HepG2 (cell line): Measurements from ENCODE around the gene BIVM. TPM values are rescaled to one million over a fixed set of nuclear protein-coding genes. Genes with fewer than 3 reads are reported as not detected.

Experiments used
- ATAC-seq: fragments of 200-7000 bp; cut with Tn5 transposase; 3 replicates; pipeline ENCODE4 v1.9.1; 2020; ENCODE audit warnings: mild to moderate bottlenecking, moderate library complexity
- BruUV-seq: library from RNA; stranded (reverse); fragments of 400-500 nt; replicated peaks from 2 replicates; lab custom pipeline; 2021; lab: Mats Ljungman, UMichigan
- CTCF ChIA-PET: fragments of 300-600 bp; formaldehyde crosslinking; extraction: SDS; loops from one replicate; lab custom pipeline; 2021; ENCODE audit warnings: low total read pairs, inconsistent platforms, low intra/inter-chr PET ratio; lab: Yijun Ruan, JAX
- POLR2A ChIA-PET: fragments of 350-600 bp; sonication (Branson Sonifier 250); formaldehyde crosslinking; loops from one replicate; lab custom pipeline; 2020; ENCODE audit warnings: antibody characterized with exemption, inconsistent platforms; lab: Yijun Ruan, JAX
- DNase-seq: peaks from one replicate; pipeline ENCODE4 v3.0.0-alpha.2; 2015; ENCODE audit warnings: low spot score
- FAIRE-seq: peaks from 3 replicates; lab custom pipeline; 2011; peaks lifted over from hg19 to GRCh38; lab: Jason Lieb, UNC
- H2AFZ ChIP-seq: one replicate; pipeline ENCODE4 v1.6.1; 2011; ENCODE audit warnings: low read length, inconsistent platforms
- H3K27ac ChIP-seq: fragments of 300-600 bp; 3 replicates; pipeline ENCODE4 v1.8.0; 2011; ENCODE audit warnings: mixed run types, mild to moderate bottlenecking, mixed read lengths, low read length, inconsistent platforms; ENCODE audit not compliant: insufficient read depth; ENCODE audit errors: extremely low read length
- H3K27me3 ChIP-seq, 2 experiments: fragments of 200-600 bp in 1 of 2; 2 replicates in 1 of 2; 3 replicates in 1 of 2; pipeline versions ENCODE4 v1.6.0 to v1.8.0; 2011; ENCODE audit warnings: low read length in 2 of 2, mild to moderate bottlenecking in 2 of 2, moderate library complexity in 2 of 2, inconsistent platforms in 1 of 2; ENCODE audit not compliant: insufficient read depth in 2 of 2, control insufficient read depth in 1 of 2
- H3K36me3 ChIP-seq, 2 experiments: fragments of 200-600 bp in 1 of 2; replicated peaks in 1 of 2; 2 replicates in 1 of 2; 3 replicates in 1 of 2; pipeline versions ENCODE4 v1.5.1 to v1.8.0; 2011; ENCODE audit warnings: low read length in 2 of 2, inconsistent platforms in 1 of 2; ENCODE audit not compliant: insufficient read depth in 2 of 2, control insufficient read depth in 1 of 2
- H3K4me1 ChIP-seq: 2 replicates; pipeline ENCODE4 v1.5.1; 2012; ENCODE audit warnings: low read length, inconsistent platforms; ENCODE audit not compliant: insufficient read depth
- H3K4me2 ChIP-seq: 2 replicates; pipeline ENCODE4 v1.6.0; 2011; ENCODE audit warnings: low read depth, low read length, inconsistent platforms
- H3K4me3 ChIP-seq, 3 experiments: fragments of 200-600 bp in 1 of 3; sonication (generic), shearing (Covaris generic) in 1 of 3; replicated peaks in 1 of 3; 2 replicates each; pipeline ENCODE4 v1.5.1; 2011 to 2016; ENCODE audit warnings: low read length in 3 of 3, inconsistent platforms in 2 of 3, low read depth in 2 of 3, mild to moderate bottlenecking in 2 of 3, control low read depth in 1 of 3, mixed read lengths in 1 of 3; ENCODE audit not compliant: insufficient read depth in 1 of 3
- H3K79me2 ChIP-seq: one replicate; pipeline ENCODE4 v1.6.1; 2011; ENCODE audit warnings: low read length, inconsistent platforms; ENCODE audit not compliant: insufficient read depth
- H3K9ac ChIP-seq: 2 replicates; pipeline ENCODE4 v1.6.0; 2011; ENCODE audit warnings: mild to moderate bottlenecking, low read depth, low read length, inconsistent platforms; ENCODE audit not compliant: insufficient read depth
- H3K9me3 ChIP-seq: 2 replicates; pipeline ENCODE4 v1.5.1; 2012; ENCODE audit warnings: mild to moderate bottlenecking, low read length
- H4K20me1 ChIP-seq: 2 replicates; pipeline ENCODE4 v1.6.0; 2011; ENCODE audit warnings: inconsistent platforms, mild to moderate bottlenecking, low read length, moderate library complexity; ENCODE audit not compliant: insufficient read depth
- ATAD3A ChIP-seq: sonication (generic); formaldehyde crosslinking; IDR thresholded peaks from 2 replicates; pipeline ENCODE4 v1.4.0; 2020; ENCODE audit warnings: missing genetic modification reagents
- CBX2 ChIP-seq, 2 experiments: fragments of 200-600 bp in 1 of 2; sonication (generic); formaldehyde crosslinking in 1 of 2; IDR thresholded peaks; 2 replicates each; pipeline versions ENCODE4 v1.7.0 to v1.8.1; 2018 to 2022; ENCODE audit warnings: low read depth in 2 of 2, low read length in 1 of 2, mild to moderate bottlenecking in 1 of 2, missing genetic modification reagents in 1 of 2
- ETV6 ChIP-seq: sonication (generic); formaldehyde crosslinking; conservative IDR thresholded peaks from 2 replicates; pipeline ENCODE4 v1.4.0; 2020; ENCODE audit warnings: missing genetic modification reagents
- FOXM1 ChIP-seq: sonication (generic); formaldehyde crosslinking; IDR thresholded peaks from 2 replicates; pipeline ENCODE4 v1.5.0; 2020; ENCODE audit warnings: missing genetic modification reagents
- FOXO4 ChIP-seq: sonication (generic); formaldehyde crosslinking; conservative IDR thresholded peaks from 2 replicates; pipeline ENCODE4 v1.8.1; 2023; ENCODE audit warnings: missing genetic modification reagents
- GTF2F1 ChIP-seq: fragments of 150-350 bp; IDR thresholded peaks from 2 replicates; pipeline ENCODE4 v1.6.1; 2014; ENCODE audit warnings: low read length
- HNRNPH1 ChIP-seq: fragments of 200-400 bp; formaldehyde crosslinking; optimal IDR thresholded peaks from 2 replicates; pipeline ENCODE3; 2017; ENCODE audit warnings: mild to moderate bottlenecking, low read depth, low read length
- KLF13 ChIP-seq: sonication (generic); formaldehyde crosslinking; IDR thresholded peaks from 2 replicates; pipeline ENCODE4 v1.4.0; 2020; ENCODE audit warnings: mild to moderate bottlenecking, missing genetic modification reagents
- MXI1 ChIP-seq: IDR thresholded peaks from 3 replicates; pipeline ENCODE4 v1.6.1; 2012; ENCODE audit warnings: low read depth, low read length, inconsistent platforms, borderline replicate concordance
- NR2F6 ChIP-seq, 2 experiments: IDR thresholded peaks; 2 replicates each; pipeline ENCODE4 v1.6.1; 2016; ENCODE audit warnings: antibody characterized with exemption in 1 of 2, mild to moderate bottlenecking in 1 of 2
- PHF21A ChIP-seq: sonication (generic); formaldehyde crosslinking; IDR thresholded peaks from 2 replicates; pipeline ENCODE4 v1.5.0; 2020; ENCODE audit warnings: mild to moderate bottlenecking, missing genetic modification reagents
- SP1 ChIP-seq, 2 experiments: fragments of 450-650 bp in 1 of 2; sonication (generic) in 1 of 2; formaldehyde crosslinking in 1 of 2; IDR thresholded peaks; 2 replicates each; pipeline versions ENCODE4 v1.4.0 to v1.6.1; 2016 to 2020; ENCODE audit warnings: missing genetic modification reagents in 1 of 2
- TERF1 ChIP-seq: sonication (generic); formaldehyde crosslinking; IDR thresholded peaks from 2 replicates; pipeline ENCODE4 v1.8.0; 2022; ENCODE audit warnings: mild to moderate bottlenecking, missing genetic modification reagents, moderate library complexity
- ZNF597 ChIP-seq: sonication (generic); formaldehyde crosslinking; IDR thresholded peaks from 2 replicates; pipeline ENCODE4 v1.5.0; 2020; ENCODE audit warnings: missing genetic modification reagents
- ZNF772 ChIP-seq: sonication (generic); formaldehyde crosslinking; IDR thresholded peaks from 2 replicates; pipeline ENCODE4 v1.5.0; 2020; ENCODE audit warnings: mild to moderate bottlenecking, missing genetic modification reagents
- WGBS: methylation state at CpG from one replicate; pipeline ENCODE4 v1.1.6; 2017; ENCODE audit warnings: low lambda C conversion rate; 5-methylcytosine and 5-hydroxymethylcytosine counted together
- in situ Hi-C: cut with HindIII; loops from 2 replicates; pipeline ENCODE4 v1.10.0; 2017; ENCODE audit warnings: low pct_unique_long_range_greater_than_20kb; ENCODE audit not compliant: extremely low pct_ligation_motif_present
- intact Hi-C: fragments of 100-400 bp; cut with micrococcal nuclease; formaldehyde crosslinking; loops from one replicate; pipeline ENCODE4 v1.10.0; 2022; ENCODE audit not compliant: unreplicated experiment
- polyA plus RNA-seq, 8 experiments: library from polyadenylated mRNA; depleted of rRNA in 3 of 8; stranded (reverse) in 7 of 8; unstranded in 1 of 8; fragments of >200 nt; fragmentation: Illumina TruSeq in 4 of 8; extraction: Trizol in 4 of 8; gene quantifications; 2 replicates each; pipeline versions ENCODE4 v1.2.1 to v1.2.3, GENCODE V29; 2011 to 2016; ENCODE audit warnings: low read depth in 4 of 8, missing spikeins in 1 of 8, mixed read lengths in 1 of 8; ENCODE audit not compliant: insufficient read depth in 1 of 8
- total RNA-seq, 5 experiments: library from RNA; depleted of rRNA; stranded (reverse); fragments of >200 nt; fragmentation: Illumina TruSeq; extraction: Trizol; gene quantifications; 2 replicates each; pipeline ENCODE4 v1.2.3, GENCODE V29; 2016; ENCODE audit warnings: low read depth in 1 of 5

BIVM gene
- total and polyA plus RNA-seq, 2 of the 13 experiments (the other 11 are each of a cell fraction or from before 2014, with no cell fraction given): 10.4 to 15.8 TPM

- no peak for ATAC-seq
- in situ Hi-C loops: no loop called here
- no peaks in the 10 kb centered on the region for H3K36me3 ChIP-seq
- no peak for FAIRE-seq
- H3K9me3 ChIP-seq: no peaks in the 10 kb centered on the region
- intact Hi-C loops: no loop called here
- no peak overlapping the region for H3K4me3 ChIP-seq
- ChIA-PET POLR2A (no interaction called here), CTCF (no interaction called here)
- no peak overlapping the region for H3K4me2 ChIP-seq
- H3K27me3 ChIP-seq: no peaks in the 10 kb centered on the region
- no peaks in the 10 kb centered on the region for H4K20me1 ChIP-seq
- BruUV-seq: no TSS peak
- no peak overlapping the region for H2AFZ ChIP-seq
- no peak for TF ChIP-seq TERF1 (CRISPR knock-in tag)
- TF ChIP-seq ZNF597 (CRISPR knock-in tag): no peak
- TF ChIP-seq GTF2F1: no peak
- no peak for TF ChIP-seq CBX2 (IDR thresholded peaks at IDR 0.05; ENCODE audit: low read depth, low read length)
- TF ChIP-seq CBX2 (CRISPR knock-in tag; IDR thresholded peaks at IDR 0.05; ENCODE audit: low read depth): no peak
- TF ChIP-seq ATAD3A (CRISPR knock-in tag): no peak
- TF ChIP-seq SP1 (IDR thresholded peaks at IDR 0.05): no peak
- TF ChIP-seq SP1 (CRISPR knock-in tag; IDR thresholded peaks at IDR 0.05): no peak
- TF ChIP-seq PHF21A (CRISPR knock-in tag): no peak
- no peak for TF ChIP-seq FOXO4 (CRISPR knock-in tag)
- TF ChIP-seq HNRNPH1: no peak
- no peak for TF ChIP-seq FOXM1
- no peak for TF ChIP-seq ZNF772 (CRISPR knock-in tag)
- TF ChIP-seq MXI1: no peak
- no peak for TF ChIP-seq ETV6
- TF ChIP-seq KLF13 (CRISPR knock-in tag): no peak
- TF ChIP-seq NR2F6 (IDR thresholded peaks at IDR 0.05): no peak
- no peak for TF ChIP-seq NR2F6 (CRISPR knock-in tag; IDR thresholded peaks at IDR 0.05)
- WGBS: 0% methylated on average over 1 of the region's 1 CpG
- no peaks in the 10 kb centered on the region for H3K4me1 ChIP-seq
- H3K79me2 ChIP-seq: no peaks in the 10 kb centered on the region
- no peak overlapping the region for H3K27ac ChIP-seq
- H3K9ac ChIP-seq: no peak overlapping the region
- DNase-seq: no peak
These were observed 35.2 kb upstream of the BIVM start for GRCh38 chr13:102763741-102764140.
